HG02642 (cell line): ENCODE results near the gene RHEBL1.

Experiments used
- ATAC-seq: cut with Tn5 transposase; IDR thresholded peaks from one replicate; pipeline ENCODE4 v1.9.1; 2021; ENCODE audit warnings: mild to moderate bottlenecking; ENCODE audit not compliant: unreplicated experiment, poor library complexity

Gene RHEBL1

DNA sequence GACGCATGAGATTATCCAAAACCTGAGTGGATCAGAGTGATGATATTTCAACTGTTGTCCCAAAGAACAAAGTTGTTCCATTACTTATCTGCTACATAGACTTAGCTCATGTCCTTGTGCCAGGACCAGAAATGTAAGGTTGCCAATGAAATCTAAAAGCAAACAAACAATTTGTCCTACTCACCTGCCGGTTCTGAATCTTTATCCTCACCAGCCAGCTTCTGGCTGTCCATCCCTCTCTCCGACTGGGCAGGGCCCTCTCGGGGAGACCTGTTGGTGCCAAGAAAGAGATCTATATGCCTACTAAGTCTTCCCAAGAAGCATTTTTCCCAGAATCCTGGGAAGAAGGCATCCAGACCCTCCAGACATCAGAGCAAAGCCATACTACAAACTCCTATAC is 14.7 kb downstream of the RHEBL1 start:
- ATAC-seq = no peak

DNA sequence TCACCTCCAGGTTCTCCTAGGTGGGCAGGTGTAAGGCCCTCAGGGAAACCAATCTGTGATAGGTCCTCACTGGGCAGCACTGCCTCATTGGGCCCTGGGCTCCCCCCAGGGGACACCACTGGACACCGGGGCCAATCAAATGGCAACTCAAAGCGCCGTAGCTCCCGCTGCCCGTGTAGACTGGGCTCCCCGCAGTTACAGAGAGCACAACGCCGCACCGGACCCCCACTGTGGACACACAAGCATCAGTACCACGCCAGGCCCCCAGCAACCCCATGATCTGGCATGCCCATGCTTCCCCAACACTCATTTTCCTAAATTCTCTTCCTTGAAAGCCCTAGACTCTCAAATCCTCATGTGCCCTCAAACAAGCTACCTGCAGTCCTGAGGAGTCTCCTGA is 15.3 kb downstream of the RHEBL1 start:
- ATAC-seq = no peak

DNA sequence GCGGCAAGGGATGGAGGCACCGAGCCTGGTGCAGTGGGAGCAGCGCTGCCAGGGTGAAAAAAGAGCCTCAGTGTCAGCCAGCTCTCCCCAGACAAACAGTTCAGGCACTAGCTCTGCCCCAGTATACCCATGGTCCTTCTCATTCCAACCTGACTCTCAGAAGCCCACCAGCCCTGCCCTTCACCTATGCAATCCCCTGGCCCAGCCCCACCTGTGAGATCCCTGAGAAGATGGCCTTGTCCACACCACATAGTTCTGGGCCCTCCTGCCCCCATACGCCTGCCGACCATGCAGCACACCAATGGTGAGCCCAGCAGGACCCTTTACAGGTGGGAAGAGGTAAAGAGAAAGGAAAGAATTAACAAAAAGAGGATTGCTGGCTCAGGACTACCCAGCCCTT is 15.7 kb downstream of the RHEBL1 start:
- ATAC-seq = no peak

DNA sequence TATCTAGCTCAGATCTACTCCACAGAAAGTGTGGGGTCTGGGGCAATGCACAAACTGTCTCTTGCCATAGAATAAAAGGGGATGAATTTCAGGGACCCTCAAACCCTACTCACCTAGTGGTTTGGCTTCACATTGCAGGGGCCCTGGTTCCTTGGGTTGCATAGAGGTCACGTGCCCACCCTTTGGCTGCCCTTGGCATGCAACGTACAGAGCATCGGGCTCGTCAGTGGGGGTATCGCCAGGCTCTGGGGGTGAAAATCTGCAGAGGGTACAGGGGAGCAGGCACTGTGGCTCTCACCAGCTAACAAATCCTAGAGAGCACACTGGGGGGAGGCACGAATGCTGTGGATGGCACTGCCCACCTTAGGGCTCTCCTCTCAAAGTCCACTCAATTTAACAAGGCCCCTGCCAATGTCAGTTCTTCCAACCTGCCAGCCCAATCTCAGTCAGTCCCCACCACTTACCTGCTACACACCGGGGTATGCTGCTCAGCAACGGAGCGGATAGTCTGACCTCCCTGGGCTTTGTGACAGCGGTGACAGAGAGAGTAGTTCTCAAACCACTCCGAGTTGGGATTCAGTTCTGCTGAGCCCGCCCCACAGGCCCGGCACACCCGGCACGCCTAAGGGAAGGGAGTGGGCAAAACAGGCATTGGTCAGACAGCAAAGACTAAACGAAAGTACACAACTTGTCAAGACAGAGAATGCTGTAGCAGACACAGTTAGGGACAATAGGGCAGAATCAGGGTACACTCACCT is 17.1 kb downstream of the RHEBL1 start:
- no peak for ATAC-seq

DNA sequence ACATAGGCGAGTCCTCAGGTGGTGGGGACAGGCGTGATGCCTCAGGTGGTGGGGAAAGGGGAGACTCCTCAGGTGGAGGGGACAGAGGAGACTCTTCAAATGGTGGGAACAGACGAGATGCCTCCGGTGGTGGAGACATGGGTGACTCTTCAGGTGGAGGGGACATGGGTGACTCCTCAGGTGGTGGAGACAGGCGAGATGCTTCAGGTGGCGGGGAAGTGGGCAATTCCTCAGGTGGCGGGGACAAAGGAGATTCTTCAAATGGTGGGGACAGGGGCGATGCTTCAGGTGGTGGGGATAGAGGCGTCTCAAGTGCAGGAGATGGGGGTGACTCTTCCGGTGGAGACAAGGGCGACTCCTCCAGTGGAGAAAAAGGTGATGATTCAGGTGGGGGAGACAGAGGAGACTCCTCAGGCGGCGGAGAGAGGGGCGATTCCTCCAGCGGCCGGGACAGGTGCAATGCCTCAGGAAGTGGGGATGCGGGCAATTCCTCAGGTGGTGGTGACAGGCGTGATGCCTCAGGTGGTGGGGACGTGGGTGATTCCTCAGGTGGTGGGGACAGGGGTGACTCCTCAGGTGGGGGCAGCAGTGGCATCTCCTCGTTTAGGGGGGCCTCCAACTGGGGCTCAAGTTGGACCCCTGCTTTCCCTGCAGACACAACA is 17.9 kb downstream of the RHEBL1 start:
- no peak for ATAC-seq

DNA sequence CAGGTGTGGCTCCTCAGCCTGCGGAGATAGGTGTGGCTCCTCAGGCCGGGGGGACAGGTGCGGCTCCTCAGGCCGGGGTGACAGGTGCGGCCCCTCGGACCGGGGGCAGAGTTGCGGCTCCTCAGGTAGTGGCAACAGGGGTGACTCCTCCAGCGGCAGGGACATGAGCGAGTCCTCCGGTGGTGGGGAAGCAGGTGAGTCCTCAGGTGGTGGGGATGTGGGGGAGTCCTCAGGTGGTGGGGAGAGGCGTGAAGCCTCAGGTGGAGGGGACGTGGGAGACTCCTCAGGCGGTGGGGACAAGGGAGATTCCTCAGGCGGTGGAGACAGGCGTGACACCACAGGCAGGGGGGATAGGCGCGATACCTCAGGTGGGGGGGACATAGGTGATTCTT is 18.4 kb downstream of the RHEBL1 start:
- no peak for ATAC-seq

DNA sequence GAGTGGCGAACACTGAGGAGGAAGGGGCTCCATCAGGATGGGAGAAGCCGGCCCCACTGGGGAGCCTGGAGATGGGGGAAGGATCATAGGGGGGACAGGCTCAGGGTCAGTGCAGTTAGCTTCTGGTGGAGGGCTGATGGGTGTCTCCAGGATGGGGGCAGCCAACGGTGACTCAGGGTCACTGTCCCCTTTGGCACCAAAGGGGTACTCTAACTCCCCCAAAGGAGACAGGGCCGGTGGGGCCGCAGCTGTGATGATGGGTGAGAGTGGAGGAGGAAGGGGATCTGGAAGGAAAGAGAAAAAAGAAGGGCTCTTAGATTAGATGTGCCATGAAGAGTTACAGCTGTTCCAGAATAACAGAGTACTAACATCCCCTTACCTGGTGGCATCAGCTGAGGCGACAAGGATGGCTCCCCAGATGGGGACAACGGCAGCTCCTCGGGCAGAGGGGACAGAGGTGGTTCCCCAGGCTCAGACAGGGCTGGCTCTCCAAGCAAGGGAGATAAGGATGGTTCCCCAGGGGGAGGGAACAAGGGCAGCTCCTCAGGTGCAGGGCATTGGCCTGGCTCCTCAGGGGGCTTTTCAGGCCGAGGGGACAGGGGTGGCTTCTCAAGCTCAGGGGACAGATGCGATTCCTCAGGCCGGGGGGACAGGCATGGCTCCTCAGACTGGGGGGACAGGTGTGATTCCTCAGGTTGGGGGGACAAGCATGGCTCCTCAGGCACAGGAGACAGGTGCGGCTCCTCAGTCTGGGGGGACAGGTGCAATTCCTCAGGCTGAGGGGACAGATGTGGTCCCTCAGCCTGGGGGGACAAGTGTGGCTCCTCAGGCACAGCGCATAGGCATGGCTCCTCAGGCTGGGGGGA is 19.0 kb downstream of the RHEBL1 start:
- ATAC-seq = no peak

DNA sequence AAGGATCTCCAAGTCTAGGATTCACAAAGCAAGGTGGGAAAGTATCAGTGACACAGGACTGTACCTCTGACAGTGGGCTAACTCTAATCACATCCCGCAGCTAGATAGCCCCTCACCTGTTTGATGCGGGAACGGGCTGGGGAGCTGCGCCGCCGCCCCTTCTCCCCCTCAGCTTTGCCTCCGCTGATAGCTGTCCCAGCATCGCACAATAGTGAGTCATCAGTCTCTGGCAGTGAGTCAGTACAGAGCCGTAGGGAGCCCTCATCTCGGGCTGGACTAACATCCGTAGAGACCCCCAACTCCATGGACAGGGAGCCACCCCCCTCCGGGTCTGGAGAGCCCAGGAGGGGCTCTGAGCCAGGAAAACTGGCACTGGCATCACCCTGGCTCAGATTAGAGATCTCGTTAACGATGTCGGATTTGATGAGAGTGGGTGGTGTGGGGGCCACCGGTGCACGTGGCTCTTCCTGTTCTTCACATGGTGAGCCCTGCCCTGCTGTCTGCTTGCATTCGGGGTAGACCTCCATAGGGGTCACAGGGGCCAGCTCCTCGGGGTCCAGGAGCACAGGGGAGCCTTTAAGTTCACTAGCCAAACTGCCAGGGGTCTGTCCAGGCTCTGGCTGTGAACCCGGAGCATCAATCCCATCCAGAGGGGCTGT is 20.1 kb downstream of the RHEBL1 start:
- no peak for ATAC-seq

DNA sequence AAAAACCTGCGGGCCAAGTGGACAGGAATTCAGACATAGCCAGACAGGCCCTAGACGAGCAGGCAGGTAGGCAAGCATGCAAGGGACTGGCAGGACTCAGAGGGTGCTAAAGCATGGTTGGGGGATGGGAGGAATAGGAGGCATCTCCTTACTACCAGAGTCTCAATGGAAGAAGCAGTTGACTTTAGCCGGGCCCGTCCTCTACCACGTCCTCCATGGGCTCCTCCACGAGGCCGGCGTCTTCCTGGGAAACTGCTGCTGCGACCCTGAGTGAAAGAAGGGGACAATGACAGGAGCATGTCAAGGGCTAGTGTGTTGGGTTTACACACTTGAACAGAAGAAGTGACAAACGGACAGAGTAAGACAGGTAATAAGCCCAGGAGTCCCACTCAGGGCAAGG is 20.8 kb downstream of the RHEBL1 start:
- ATAC-seq = no peak

DNA sequence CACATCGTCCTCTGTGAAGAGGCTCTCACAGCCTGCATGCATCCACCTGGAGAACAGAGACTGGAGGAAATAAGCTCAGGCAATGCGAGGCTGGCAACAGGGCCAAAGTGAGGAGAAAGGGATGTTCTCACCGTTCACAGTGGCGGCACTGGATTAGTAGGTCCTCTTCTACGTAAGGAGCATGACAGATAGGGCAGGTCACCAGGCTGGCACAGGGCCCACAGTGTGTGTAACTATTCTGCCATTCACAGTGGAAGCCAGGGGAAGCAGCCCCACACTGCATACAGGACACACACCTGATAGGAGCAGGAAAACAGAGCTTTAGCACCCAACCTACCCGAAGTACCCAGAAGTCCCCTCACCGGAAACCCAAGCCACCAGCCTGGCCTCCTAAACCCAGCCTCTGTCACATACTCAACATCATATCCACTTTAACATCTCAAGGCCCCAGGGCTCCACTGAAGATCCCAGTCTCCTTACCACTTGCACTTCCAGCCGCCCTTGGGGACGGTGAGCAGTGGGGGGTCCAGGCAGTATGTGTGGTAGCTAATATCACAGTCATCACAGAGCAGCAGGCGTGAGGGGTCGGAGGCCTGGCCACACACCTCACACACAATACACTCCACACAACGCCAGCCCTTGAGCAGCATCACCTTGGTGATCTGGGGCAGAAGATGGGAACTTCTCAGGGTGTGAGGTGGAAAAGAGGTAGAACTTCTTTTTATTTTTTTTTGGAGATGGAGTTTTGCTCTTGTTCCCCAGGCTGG is 23.5 kb downstream of the RHEBL1 start:
- ATAC-seq = no peak

DNA sequence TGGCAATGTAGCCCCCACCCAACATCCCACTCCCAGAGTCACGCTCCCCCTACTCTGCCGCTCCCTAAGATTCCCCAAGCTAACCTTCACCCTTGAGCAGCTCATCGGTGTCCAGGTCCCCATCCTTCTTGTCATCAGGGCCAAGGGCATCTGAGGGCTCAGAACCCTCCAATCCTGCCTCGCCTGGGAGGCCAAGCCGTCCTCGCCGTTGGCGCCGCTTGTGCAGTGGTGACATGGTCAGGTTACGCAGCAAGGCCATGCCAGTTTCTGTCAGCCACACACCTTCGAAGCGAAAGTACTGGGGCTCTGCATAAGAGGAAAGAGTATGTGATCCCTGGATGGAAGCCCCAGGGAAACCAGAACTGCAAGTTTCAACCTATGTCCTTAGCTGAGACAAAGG is 25.1 kb downstream of the RHEBL1 start:
- ATAC-seq = no peak

DNA sequence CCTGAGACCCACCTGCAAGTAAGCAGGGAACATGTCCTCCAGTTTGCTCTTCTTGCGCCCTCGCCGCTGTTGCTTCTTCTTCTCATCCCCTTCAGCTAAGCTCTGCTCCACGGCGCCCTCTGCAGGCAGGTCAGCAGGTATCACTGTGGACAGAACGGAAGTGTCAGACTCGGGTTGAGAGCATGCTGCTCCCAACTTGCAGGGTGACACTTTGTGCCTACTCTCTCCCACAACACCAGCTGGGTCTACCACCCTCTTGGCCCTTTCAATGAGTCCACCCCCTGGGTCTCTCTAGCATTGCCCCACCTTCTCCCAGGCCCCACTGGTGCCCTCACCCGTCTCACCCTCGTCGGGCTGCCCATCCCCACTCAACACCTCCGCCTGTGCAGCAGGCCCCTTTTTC is 25.9 kb downstream of the RHEBL1 start:
- no peak for ATAC-seq

DNA sequence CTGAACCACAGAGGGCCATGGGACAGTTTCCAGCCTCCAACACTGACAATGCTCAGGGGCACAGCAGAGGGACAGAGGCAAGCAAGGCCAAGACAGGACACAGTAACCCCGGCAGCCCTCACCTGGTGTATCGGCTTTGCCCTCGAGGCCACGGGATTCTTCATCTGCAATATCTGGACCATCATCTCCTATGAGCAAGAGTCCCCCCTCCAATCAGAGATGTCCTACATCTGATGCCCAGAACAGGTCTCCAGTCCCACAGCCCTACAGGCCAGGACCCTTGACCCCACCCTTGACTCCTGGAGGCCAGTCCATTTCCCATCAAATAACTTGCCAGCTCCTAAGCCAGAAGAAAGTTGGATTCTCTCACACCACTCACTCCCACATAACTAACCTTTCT is 26.5 kb downstream of the RHEBL1 start:
- no peak for ATAC-seq

DNA sequence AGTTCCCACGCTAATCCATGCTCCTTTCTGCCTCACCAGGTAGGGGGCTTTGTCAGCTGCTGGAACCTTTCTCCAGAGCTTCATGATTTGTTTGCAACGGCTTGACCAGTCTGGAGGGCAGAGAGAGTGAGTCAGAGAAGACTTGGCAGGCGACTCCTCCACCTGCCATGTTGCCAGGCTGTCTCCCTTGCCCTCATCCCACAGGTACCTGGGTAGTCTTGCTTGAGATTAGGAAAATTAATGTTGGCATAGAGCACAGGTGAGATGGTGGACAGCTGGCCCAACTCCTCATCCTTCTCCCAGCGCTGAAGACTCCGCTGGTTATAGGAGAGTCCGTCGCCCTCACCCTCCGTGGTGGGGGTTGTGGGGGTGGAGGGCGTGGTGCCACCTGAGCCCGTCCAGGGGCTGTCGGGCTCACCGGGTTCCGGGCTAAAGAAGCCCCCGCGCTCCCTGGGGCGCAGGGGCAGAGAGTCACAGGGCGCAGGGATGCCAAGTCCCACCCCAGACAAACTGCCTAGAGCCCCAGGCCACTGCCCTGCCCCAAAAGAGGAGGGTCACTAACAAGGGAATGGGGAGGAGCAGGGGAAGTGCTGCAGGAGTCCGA is 27.8 kb downstream of the RHEBL1 start:
- ATAC-seq = no peak

DNA sequence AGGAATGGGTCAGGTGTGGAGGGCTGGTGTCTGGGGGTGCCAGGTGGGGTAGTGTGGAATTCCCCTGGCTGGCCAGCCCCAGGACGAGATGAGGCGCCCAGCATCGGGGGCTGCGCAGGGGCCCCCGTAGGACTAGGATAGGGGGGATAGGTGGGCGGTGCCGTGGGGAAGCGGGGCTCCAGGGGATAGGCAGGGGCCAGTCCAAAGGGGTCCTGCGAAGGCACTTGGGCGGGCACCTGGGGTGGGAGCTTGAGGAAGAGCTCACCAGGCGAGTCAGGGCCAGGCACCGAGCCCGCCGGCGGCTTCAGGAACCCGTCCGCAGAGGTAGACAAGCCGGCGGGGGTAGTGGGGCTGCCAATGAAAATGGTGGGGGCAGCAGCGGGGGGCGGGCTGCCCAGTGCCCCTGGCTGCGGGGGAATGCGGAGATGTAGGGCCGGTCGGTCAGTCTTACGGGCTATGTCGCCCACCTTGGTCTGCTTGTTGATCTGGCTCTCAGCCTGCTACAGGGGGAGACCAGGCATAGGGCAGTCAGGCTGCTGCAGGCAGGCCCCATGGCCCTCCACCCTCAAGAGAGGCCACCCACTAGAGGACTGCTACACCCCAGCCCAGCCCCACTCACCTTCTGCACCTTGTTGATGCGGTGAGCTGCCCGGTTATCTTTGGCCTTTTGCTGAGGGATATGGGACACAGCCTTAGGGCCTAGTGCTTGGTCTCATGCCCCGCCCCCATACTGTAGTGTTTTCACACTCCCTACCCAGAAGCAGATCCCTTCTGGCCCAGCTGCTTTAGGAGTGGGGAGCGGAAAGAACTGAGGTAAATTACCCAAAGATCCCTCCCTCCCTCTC is 28.5 kb downstream of the RHEBL1 start:
- ATAC-seq = no peak

DNA sequence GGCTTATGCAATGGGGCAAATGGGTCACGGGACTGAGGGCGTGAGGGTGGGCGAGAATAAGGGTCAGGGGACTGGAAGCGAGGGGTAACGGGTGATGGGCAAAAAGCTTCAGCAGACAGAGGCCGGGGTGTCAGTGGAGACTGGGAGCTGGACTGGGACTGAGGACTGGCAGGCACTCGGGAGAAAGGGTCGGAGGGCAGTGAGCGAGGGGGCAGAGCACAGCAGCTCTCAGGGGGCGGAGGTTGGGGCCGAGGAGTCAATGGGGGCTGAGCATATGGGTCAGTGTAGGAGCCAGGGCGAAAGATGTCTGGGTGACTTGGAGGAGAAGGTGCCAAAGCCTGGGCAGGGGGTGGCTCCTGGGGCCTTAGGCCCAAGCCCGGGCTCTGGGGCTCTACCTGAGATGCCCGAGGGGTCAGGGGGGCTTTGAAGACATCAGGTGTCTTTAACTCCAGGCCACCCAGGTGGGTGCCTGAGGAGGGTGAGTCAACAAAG is 29.4 kb downstream of the RHEBL1 start:
- ATAC-seq = no peak

DNA sequence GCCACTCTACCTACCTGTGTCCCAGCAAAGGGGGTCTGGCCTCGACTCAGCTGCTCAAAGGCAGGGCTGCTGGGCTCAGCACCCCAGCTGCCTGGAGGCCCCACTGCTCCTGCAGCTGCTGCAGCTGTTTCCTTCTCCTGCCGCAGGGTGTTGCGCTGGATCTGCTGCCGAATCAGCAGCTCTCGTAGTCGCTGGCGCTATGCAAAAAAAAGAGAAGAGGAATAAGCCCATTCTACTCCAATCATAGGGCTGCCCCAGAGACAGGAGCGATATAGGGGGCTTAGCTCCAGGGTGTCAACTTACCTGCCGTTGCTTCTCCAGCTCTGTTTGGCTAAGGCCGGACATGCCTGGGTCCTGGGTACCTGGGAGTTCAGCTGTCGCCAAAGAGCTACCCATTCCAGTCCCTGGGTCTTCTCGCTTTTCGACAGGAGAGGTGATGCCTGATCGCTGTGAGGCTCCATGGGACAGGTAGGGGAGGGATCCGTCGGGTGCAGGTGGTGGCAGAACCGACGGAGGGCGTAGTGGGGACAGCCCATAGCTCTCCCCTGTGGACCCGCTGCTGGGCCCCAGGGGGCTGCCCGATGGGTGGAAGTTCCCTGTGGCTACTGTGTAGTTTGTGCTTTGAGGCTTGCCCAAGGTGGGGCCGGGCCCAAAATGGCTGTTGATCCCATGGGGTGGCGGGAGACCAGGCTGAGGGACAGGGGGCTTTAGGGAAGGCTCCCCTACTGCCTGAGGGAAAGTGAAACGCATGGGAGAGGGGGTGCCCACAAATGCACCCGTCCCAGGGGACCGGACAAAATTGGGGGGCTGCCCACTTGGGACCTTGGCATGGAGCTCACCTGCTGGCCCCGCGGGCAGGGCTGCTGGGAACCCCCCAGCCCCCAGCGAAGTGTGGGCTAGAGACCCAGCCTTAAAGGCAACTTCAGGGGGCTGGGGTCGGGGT is 30.1 kb downstream of the RHEBL1 start:
- ATAC-seq = no peak
